A673 (cell line): ENCODE data around the gene XPO6.

Experiments used
- EZH2 ChIP-seq: fragments of 200-600 bp; sonication (generic); IDR thresholded peaks from 2 replicates; pipeline ENCODE4 v1.6.1; 2017; ENCODE audit warnings: borderline replicate concordance, low read depth, mild to moderate bottlenecking, mixed read lengths, antibody characterized with exemption, low read length; ENCODE audit not compliant: poor library complexity, severe bottlenecking
- TF ChIP-seq, protein P1 (sequence below): fragments of 300-800, 200-600 bp; sonication (generic); conservative IDR thresholded peaks from 2 replicates; pipeline ENCODE4 v1.5.1; 2017; ENCODE audit warnings: low read depth, mild to moderate bottlenecking, antibody characterized with exemption, low read length, moderate library complexity, mixed read lengths

DNA sequence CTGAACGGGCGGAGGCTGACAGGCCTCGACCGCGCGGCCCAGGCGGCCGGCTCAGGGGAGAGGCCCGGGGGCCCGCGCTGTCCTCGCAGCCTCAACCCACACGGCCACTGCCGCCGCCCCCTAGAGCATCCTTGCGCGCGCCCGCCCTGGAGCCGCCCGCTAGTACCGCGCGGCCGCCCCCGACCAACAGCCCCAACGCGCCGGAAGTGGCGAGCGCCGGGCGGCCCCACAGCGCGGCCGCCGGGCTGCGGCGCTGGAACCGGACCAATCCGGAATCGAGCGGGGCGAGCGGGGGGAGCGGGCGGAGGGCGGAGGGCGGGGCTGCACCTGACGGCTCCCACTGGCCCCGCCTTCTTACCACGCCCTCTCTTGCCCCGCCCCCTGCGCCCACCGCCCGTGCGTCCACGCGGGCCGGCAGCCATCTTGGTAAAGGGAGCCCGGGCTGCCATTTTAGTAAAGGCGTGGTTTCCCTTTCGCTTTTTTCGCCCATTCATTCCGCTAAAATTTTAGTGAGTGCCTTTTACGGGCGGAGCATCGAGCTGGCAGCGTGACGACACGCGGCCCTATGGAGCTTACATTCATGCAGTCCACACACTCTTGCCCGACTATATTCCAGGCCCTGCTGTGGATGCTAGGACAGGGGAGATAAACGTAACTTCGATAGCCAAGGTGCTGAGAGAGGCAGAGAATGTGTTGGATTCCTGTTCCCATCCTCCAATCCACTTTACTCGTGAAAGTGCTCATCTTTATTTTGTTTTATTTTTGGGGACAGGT, at the start of gene XPO6:
- TF ChIP-seq, protein P1, sequence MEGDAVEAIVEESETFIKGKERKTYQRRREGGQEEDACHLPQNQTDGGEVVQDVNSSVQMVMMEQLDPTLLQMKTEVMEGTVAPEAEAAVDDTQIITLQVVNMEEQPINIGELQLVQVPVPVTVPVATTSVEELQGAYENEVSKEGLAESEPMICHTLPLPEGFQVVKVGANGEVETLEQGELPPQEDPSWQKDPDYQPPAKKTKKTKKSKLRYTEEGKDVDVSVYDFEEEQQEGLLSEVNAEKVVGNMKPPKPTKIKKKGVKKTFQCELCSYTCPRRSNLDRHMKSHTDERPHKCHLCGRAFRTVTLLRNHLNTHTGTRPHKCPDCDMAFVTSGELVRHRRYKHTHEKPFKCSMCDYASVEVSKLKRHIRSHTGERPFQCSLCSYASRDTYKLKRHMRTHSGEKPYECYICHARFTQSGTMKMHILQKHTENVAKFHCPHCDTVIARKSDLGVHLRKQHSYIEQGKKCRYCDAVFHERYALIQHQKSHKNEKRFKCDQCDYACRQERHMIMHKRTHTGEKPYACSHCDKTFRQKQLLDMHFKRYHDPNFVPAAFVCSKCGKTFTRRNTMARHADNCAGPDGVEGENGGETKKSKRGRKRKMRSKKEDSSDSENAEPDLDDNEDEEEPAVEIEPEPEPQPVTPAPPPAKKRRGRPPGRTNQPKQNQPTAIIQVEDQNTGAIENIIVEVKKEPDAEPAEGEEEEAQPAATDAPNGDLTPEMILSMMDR = no peak
- no peak for TF ChIP-seq EZH2
